ENCODE measurements around the gene CACNG1. TPM values are rescaled to one million over a fixed set of nuclear protein-coding genes. Genes with fewer than 3 reads are reported as not detected.
"Not testable (repeated sequence)": the region's sequence is repeated elsewhere in the genome, so short reads cannot be mapped to it uniquely, and the experiment has no call there.

The CACNG1 gene
- total RNA-seq, 1 donor from 2014 or later, result not detected

DNA sequence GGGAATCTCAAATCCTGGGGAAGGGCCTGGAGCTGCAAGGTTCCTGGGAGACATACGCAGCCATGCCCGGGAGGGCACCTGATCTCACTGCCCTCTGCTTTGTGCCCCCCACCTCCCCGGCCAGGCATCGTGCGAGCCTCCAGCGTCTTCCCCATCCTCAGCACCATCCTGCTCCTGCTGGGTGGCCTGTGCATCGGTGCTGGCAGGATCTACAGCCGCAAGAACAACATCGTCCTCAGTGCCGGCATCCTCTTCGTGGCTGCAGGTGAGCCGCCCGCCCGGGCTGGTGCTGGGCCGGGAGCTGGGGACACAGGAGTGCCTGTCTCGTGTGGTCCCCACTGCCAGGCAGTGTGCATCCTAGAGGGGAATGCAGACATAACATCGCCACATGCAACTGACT, 19.6 kb upstream of the CACNG1 start:
- DNase-seq (ENCODE audit: extremely low read depth, low read depth, low spot score), result no peak

- no peak for DNase-seq (ENCODE audit: extremely low read depth, low read depth, low spot score)
Measured at GRCh38 chr17:67025216-67025792, 19.1 kb upstream of the CACNG1 start.

DNA sequence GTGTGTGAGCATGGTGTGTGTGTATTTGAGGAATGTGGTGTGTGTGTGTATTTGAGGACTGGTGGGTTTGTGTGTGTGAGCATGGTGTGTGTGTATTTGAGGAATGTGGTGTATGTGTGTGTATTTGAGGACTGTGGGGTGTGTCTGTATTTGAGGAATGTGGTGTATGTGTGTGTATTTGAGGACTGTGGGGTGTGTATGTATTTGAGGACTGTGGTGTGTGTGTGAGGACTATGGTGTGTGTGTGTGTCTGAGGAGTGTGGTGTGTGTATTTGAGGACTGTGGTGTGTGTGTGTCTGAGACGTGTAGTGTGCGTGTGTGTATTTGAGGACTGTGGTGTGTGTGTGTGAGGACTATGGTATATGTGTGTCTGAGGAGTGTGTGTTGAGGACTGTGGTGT, 18.0 kb upstream of the CACNG1 start:
- DNase-seq (ENCODE audit: extremely low read depth, low read depth, low spot score), result no peak

DNA sequence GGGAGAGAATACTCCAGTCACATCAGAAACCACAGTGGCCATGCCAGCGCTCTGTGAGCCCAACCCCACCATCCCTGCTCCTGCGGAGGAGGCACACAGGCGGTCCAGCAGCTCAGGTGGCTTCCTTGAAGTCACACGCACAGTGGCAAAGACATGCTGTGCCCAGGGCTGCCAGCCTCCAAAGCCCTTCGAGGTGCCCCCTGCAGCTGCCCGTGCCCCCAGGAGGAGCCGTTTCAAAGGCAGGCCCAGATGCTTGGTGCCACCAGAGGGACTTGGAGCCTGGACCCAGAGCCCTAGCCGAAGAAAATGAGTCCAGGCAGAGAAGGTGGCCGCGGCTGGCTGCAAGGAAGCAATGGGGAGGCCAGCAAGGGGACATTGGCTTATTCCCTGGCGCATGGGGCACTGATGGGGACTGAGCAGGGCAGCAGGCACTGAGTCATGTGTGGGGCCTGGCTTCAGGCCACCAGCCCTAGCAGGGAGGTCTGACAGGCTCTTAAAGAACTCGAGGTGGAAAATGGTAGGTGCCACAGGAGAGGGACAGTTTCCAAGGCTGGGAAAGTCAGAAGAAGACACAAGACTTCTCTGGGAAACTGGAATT, 17.2 kb upstream of the CACNG1 start:
- DNase-seq (ENCODE audit: extremely low read depth, low read depth, low spot score), result no peak

- no peak for DNase-seq (ENCODE audit: extremely low read depth, low read depth, low spot score)
Measured at GRCh38 chr17:67030641-67031040, 13.7 kb upstream of the CACNG1 start.

GRCh38 chr17:67032382-67032781, 12.0 kb upstream of the CACNG1 start:
- DNase-seq (ENCODE audit: extremely low read depth, low read depth, low spot score), result no peak

GRCh38 chr17:67032985-67033384, 11.4 kb upstream of the CACNG1 start:
- no peak for DNase-seq (ENCODE audit: extremely low read depth, low read depth, low spot score)

DNA sequence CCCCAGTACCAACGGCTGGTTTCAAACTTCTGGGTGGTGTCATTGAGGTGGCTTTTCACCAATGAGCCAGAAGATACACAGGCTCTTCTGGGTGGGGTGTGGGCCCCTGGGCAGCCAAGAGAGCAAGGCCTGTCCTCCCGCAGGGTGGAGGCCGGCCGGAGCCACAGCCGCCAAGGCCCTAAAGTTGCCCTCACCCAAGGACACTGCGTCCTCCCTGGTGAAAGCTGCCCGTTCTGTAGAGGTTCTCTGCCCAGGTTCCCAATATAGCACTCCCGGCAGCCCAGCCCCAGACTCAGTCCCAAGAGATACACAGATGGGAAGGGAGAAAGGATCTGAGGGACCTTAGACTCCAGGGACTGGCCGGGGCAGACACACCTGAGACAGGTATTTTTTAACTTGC, 10.7 kb upstream of the CACNG1 start:
- DNase-seq (ENCODE audit: extremely low read depth, low read depth, low spot score), result no peak

GRCh38 chr17:67035131-67036083, 8.9 kb upstream of the CACNG1 start:
- DNase-seq (ENCODE audit: extremely low read depth, low read depth, low spot score), result no peak

DNA sequence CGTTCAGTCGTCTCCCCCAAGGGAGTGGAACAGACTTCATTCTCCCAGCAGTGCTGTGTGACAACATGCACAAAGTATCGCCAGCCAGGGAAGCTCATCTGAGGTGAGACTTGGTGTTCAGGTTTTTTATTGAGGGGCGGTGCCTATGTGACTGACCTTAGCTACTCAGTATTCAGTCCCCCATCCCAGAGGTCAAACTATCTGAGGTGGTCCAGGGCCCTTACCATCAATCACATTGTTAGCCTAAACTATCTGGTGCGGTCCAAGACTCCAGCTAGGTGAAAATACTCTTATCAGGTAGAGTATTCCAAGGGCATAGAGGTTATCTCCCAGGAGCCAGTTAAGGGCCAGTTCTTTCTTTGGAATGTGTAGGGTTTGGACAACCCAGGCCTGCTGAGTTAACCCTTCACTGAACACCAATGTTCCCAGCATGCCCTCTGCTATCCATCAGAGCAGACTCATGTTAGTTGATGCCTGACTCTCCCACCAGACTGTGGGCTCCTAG, 5.4 kb upstream of the CACNG1 start:
- no peak for DNase-seq (ENCODE audit: extremely low read depth, low read depth, low spot score)

GRCh38 chr17:67040652-67041051, 3.7 kb upstream of the CACNG1 start:
- no peak for DNase-seq (ENCODE audit: extremely low read depth, low read depth, low spot score)

GRCh38 chr17:67041119-67041518, 3.2 kb upstream of the CACNG1 start:
- not testable (repeated sequence) for DNase-seq (ENCODE audit: extremely low read depth, low read depth, low spot score)

DNA sequence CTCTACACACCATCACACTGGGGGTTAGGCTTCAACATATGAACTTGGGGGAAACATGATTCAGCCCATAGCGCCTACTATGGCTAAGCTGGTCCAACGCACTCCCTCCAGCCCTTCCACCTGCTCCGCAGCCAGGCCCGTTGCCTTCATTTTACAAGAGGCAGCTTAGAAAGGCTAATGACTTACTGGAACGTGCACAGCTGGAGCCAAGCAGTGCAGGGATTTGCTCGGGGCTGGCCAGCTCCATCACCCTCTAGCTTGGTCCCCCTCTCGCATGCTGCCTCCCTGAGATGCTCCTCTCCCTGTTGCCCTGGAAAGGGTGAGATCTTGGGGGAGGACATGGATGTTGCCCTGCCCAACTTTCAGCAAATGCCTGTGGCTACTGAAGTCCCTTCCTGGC, 2.8 kb upstream of the CACNG1 start:
- DNase-seq (ENCODE audit: extremely low read depth, low read depth, low spot score), result no peak

DNA sequence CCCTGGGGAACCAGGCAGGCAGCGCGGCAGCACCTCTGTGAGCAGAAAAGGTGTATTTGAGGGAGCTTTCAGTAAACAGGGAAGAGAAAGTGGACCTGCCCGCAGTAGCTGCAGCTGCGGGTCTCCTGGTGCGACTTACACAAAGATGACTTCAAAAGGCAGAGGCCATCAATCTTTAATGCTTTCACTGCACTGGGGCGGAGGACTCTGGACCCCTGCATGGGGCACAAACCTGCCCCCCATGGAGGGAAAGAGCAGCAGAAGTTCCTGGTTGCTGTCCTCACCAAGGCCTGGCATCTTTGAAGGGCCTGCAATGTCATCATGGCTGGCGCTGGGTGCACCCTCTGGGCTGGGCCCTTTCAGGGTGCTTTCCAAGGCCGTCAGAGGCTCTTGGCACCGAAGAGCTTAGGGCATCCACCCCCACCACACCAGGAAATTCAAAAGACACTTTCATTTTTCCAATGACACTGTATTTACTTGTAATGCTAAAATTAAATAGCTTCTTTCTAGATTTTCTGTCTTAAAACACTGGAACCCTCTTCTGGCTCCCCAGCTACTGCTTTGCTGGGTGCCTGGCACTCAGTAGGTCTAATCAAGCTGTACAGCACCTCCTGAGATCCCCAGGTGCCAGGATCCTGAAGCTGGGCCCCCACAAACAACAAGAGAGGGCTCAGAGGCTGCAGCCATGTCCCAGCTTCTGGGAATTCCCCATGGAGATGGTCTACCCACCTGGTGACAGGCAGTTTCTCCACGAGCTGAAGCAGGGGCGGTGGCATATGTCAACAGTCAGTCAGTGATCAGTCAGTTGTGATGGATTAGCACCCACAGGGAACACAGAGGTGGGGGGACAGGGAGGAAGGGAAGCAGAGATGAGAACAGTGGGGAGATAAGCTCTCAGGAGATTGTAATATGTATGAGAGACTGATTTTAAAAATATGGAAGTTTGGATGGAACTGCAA, 2.1 kb upstream of the CACNG1 start:
- no peak for DNase-seq (ENCODE audit: extremely low read depth, low read depth, low spot score)

DNA sequence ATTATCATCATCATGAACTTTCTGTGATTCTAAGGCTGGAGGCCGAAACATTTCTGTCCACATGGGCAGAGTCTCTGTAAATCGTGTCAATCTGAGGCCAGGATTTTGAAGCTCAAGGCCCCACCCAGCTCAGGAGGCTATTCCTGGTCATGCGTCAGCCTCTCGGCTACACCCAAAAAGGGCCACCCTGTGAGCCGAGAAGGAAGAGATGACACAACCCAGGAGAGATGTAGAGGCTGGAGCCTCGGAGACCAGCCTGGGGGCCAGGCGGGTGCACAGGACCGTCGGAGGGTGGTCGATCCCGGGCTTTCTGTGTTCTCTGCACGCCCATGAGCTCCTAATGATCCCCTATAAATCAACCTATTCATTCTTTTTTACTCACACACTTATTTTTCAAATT, 1.1 kb upstream of the CACNG1 start:
- DNase-seq (ENCODE audit: extremely low read depth, low read depth, low spot score), result no peak

GRCh38 chr17:67044940-67045339, 586 bp downstream of the CACNG1 start:
- DNase-seq (ENCODE audit: extremely low read depth, low read depth, low spot score), result no peak

- no peak for DNase-seq (ENCODE audit: extremely low read depth, low read depth, low spot score)
Measured at GRCh38 chr17:67046398-67046797, 2.0 kb downstream of the CACNG1 start.

GRCh38 chr17:67047382-67047781, 3.0 kb downstream of the CACNG1 start:
- DNase-seq (ENCODE audit: extremely low read depth, low read depth, low spot score), result no peak

GRCh38 chr17:67049025-67049739, 4.8 kb downstream of the CACNG1 start:
- no peak for DNase-seq (ENCODE audit: extremely low read depth, low read depth, low spot score)

DNA sequence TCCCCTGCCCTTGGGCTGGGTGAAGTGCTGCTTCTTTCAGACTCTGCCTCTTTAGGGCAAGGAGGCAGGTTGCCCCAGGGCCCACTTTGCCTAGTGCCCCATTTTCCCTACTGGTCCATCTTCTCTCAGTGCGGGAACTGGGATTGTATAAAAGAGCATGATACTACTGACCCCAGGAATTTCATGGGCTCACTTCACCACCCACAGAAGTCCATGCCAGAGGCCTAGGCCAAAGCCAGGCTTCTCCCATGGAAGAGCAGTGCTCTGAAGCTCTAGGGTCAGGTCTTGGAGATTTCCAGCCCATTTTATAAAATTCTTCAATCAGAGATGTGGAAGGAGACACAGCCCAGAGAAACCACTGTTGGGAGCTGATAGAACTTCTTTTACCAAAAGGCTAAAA, 5.7 kb downstream of the CACNG1 start:
- no peak for DNase-seq (ENCODE audit: extremely low read depth, low read depth, low spot score)

All from glomerular endothelial cell (primary cell).